GM12801 (cell line): ENCODE results near the gene SPRED1.

ENCODE experiments used
- TF ChIP-seq, protein P1 (sequence below): IDR thresholded peaks from one replicate; pipeline ENCODE4 v1.5.1; 2011; ENCODE audit warnings: control low read depth; ENCODE audit not compliant: insufficient read length; ENCODE audit errors: extremely low read depth

Gene SPRED1

DNA sequence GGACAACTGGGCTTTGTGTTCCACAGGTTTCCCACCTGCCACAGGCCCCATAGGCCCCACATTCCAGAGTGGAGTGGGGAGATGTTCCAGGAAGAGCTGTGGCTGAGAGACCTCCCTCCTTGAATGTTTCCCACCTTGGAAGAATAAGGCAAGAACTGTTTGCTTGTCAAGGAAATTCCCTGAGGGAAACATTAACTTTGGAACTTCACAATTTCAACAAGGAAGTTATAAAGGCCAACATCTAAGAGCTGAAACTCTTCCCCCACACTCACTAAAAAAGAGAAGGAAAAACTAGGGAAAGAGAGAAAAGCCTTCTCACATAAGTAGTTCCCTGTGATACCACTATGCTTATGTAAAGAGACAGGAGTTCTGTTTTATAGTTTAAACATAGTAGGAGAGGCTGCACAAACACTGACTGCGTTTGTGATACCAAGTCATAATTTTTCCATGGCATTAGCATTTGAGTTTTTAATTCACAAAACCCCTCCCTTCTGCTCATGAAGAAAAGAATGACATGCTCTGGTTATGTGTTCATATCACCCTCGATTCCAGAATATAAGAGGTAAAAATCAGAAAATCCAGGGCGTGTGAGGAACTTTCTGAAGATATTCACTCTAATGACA is 39.8 kb upstream of the SPRED1 start:
- TF ChIP-seq, protein P1, sequence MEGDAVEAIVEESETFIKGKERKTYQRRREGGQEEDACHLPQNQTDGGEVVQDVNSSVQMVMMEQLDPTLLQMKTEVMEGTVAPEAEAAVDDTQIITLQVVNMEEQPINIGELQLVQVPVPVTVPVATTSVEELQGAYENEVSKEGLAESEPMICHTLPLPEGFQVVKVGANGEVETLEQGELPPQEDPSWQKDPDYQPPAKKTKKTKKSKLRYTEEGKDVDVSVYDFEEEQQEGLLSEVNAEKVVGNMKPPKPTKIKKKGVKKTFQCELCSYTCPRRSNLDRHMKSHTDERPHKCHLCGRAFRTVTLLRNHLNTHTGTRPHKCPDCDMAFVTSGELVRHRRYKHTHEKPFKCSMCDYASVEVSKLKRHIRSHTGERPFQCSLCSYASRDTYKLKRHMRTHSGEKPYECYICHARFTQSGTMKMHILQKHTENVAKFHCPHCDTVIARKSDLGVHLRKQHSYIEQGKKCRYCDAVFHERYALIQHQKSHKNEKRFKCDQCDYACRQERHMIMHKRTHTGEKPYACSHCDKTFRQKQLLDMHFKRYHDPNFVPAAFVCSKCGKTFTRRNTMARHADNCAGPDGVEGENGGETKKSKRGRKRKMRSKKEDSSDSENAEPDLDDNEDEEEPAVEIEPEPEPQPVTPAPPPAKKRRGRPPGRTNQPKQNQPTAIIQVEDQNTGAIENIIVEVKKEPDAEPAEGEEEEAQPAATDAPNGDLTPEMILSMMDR = no peak

DNA sequence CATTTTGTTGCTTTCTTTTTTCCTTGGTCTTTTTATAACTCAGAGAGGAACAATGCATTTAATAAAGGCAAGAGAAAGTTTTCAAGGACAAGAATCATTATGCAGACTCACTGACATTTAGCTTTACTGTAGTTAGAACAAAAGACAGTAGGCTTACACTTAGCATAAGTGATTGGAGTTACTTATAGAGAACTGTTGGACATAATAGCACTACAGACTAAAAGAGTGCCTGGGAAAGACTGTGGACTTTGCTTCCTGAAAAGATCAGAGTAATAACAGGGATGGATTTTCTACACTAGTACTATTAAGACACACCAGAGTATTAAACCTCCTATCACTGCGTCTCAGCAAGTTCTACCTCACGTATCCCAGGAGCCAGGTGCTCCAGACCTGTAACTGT is 39.3 kb upstream of the SPRED1 start:
- TF ChIP-seq, protein P1 = no peak

DNA sequence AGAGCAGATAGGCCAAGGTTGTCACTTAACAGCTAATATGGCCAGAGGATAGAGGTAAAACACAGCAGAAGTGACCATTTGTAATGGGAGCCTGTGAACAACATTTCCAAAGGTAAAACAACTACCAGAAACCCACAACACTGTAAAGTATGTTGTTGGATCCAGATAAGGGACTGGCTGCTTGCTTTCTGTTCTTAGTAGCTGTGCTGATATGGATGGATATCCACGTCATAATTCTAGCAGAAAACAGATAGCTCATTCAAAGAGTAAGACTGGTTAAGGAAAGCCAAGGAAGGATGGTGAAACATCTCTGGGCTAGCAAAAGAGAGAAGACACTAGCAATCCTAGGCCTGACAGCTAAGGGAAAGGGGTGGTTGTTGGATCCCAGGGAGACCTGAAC is 36.9 kb upstream of the SPRED1 start:
- TF ChIP-seq, protein P1 = no peak

DNA sequence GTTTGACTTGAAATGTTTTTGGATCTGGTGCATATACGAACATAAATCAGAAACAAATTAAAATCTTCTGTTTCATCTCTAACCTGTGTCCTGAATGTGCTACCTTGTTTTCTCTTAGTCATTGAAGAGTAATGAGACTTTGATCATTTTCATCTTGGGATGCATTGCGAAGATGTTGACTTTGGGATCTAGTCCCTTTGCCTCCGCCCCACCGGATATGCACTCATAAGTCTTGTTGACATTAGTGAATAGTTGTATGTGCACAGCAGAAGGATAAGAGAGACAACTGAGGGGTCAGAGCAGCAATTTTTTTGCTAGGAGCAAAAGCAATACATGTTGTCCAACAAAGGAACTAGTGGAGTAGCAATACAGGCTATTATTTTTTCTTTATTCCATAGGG is 35.9 kb upstream of the SPRED1 start:
- TF ChIP-seq, protein P1 = no peak

DNA sequence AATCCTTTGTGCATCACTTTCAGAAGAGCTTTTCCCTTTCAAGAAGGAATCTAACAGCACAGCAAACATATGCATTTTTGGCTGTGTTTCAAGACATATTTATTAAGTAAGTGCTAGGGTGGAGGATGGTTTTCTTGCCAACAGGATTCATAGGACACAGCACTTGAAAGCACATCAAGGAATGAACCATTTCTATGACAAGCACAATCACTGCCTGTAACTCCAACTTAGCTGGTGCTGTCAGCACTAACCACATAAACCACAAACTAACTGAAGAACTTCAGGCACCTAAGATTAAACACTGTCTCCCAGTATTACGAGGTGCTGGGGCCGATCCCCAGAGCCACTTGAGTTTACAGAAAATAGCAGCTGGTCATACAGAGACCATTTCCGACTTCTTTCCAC is 35.4 kb upstream of the SPRED1 start:
- TF ChIP-seq, protein P1 = no peak

DNA sequence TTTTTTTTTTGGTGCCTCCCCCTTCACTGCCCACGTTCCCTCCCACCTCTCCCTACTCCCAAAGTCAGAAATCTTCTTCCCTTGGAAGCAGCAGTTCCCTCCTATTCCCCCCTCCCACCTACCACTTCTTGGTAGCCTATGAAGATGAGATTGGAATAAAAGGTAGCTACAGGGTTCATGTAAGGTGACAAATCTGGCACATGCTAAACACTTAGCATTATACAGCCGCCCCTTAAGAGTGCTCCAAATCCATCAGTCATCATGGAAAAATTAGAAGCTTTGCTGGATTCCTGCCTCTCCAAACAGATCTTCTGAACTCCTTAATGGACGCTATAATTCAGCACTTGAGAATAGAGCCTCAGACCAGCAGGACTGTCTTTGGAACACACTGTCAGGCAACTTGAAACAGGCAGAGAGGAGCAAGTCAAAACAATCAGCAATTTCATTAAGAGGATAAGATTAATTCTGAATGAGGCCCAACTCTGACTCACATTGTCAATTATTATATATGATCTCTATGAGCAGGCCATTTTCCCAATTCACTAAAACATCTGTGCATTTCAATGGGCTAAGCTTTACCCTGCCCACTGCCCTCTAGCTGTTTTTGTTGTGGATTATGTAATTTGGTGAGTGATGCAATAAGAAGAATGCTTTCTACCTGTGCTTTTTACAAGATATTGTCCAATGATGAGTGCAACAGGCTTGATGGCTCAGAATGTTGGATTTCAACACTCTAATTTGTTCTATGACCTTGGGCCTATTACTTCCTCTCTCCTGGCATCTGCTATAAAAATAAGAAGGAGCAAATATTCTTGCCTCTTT is 34.6 kb upstream of the SPRED1 start:
- TF ChIP-seq, protein P1 = no peak

DNA sequence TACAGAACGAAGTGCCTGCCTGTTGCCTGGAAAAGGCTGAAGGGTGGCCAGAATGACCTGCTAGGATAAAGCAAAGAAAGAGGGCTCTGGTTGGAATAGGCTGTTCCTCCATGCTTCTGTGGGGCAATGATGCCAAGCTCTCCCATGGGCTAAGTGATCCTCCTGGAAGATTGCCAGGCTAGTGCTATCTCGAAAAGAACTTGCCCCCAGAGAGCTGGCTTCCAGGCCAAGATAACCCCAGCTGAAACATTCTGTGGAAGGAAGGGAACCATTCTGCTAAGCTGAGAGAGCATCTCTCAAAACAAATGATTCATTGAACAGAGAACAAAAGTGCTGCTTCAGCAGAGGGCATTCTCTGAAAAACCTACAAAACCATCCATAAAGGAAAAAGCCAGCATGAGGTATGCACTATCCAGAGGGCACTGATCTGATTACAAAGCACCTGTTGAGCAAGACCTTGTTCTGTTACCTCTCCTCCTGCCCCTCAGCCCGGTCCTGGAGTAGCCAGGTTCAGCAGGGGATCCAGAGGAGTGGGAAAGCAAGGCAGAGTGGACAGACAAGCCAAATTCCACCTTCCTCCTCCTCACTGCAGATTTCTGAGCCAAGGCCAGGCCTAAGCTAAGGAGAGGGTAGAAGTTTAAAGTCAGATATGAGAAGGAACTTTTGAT is 31.9 kb upstream of the SPRED1 start:
- TF ChIP-seq, protein P1 = no peak
